Stimulated activated CD8-positive, alpha-beta memory T cell treated with anti-CD3 and anti-CD28 coated beads, Interleukin-15, amount 100 ng/mL, for 1 hour (primary cell): ENCODE data around the gene ZBTB42.

Source experiments
- DNase-seq: peaks from one replicate; pipeline ENCODE4 v3.0.0-alpha.2; 2020; ENCODE audit warnings: low read depth

Gene ZBTB42

DNA sequence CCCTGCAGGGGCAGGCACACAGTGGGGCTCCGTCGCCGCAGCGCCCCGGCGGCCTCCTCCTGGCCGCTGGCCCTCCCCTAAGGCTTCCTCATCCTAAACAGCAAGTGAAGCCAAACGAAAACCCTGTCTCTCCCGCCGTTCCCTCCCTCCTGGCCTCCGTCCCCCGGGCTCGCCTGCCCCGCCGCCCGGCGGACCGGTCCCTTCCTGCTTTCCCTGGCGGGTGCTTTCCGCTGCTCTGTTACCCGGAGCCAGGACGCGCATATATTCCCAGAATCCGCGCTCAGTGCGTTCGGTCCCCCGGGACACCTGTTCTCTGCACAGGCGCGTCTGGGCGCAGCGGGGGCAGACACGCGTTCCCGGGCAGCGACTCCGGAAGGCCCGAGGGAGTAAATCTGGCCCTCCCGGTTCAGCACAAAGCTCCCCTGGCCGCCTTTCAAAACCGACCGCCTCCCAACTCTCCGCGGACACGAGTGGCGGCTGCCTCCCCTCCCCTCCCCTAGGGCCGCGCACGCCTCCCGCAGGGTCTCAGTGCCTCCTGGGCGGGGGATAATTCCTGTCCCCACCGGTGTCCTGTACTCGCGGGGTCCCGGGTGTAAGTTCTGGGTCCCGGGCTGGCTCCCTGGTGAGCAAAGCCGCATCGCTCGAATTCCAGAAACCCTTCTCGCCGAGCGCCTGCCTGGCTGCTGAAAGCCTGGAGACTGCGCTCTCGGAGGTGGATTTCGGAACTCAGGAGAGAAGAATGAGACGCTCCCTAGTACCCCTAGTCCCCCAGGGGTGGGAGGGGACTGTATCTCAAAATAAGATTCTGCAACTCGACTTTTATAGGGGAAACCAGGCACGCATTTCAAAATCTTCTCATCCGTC is 42.8 kb downstream of the ZBTB42 start:
- no peak for DNase-seq

DNA sequence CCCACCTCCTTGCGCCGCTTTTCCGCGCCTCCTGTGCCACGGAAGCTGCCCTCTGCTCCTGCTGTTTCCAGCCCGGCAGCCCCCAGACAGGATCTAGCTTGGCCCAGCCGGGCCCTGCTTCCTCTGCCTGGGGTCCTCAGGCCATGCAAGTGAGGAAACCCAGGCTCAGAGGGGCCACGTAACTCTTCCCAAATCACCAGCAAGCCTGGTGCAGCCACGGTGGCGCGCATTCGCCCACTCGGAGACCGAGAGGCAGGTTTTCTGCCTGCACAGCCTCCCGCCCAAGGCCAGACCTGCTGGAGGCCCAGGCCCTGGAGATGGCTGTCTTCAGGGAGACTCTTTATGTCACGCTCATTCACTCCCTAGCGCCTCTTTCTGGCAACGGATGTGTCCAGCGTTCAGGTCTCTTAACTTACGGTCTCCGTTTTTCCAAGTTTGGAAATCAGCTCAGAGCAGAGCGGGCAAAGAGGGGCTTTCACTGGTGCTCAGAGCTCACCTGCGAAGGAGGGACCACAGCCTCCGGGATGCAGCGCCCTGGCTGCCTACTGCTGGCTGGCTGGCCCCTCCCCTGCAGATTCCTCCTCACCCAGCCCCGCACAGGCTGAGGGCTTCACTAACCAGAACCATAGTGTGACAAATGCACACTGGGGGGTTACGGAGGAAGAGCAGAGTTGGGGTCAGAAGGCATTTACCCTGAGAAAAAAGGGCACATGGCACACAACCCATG is 43.6 kb downstream of the ZBTB42 start:
- DNase-seq: no peak

DNA sequence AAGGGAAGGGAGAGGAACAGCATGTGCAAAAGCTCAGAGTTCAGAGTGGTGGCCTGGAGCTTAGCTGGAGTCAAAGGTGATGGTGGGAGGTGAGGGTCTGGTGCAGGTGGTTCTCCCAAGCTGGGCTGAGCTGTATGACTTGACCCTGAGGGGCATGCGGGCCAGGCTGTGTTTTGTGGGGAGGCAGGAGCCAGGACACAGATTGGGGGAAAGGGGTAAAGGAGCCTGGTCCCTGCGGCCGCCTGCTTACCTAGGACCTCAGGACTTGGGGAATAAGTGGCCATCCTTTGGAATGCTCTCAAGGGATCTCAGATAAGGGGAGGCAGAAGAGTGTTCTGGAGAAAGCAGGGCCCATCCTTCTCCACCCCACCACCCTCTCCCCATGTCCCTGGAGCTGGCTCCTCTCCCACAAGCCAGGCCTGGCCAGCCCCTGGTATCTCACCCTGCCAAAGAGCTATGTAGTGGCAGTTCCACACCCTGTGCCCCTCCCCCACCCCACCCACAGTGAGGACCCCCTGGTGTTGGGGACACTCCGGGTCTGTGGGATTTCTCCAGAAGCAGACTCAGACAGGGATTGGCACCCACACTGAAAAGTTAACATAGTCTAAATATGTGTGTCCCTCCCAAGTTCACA is 44.2 kb downstream of the ZBTB42 start:
- no peak for DNase-seq

DNA sequence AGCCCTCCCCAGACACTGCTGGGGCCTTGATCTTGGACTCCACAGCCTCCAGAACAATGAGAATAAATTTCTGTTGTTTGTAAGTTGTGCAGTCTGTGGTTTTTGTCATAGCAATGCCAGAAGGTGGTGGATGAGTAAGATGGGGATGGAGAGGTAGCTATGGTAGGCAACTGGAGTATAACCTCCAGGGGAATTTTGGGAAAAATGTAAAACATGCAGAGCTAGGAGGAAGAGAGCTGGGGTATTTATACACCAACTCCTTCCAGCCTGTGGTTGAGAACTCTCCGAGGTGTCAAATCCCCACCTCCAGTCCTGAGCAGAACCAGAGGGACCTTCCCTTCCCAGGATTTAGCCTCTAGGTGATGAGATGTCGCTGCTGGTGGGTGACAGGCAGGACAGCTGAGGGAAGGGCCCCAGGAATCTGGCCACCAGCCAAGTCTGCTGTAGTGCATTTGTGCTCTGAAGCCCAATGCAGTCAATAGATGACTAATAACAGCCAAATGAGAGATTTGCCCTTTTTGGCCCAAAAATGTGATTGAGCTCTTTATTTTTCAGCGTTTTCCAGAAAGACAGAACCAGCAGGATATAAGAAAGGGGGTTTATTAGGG is 45.0 kb downstream of the ZBTB42 start:
- no peak for DNase-seq

DNA sequence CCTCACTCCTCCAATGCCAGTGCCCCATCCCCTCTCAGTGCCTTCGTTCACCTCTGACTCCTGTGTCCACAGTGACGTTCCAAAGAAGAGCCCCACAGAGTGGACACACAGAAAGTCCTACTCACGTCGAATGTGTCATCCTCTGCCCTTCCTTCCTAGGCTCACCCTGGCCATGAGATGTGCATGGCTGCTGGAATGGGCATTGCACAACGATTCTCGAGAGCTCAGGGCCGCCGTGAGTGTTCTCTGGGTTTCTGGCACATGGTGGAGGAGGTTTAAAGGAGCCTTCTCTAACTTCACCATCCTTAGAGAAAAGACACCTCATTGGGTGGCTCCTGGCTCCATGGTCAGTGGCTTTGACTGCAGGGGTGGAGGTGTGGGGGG is 51.4 kb downstream of the ZBTB42 start:
- DNase-seq: no peak
